Thyroid gland (tissue), 4 donors: ENCODE measurements around the gene SCG2.

Experiments
- POLR2A ChIP-seq, 2 donors: fragments of 450-650 bp; IDR thresholded peaks; one replicate each; pipeline ENCODE4 v1.6.1; 2017; ENCODE audit warnings: antibody characterized with exemption in 2 of 2, mild to moderate bottlenecking in 2 of 2, moderate library complexity in 1 of 2
- TF ChIP-seq, protein P1 (sequence below), 6 experiments: fragments of 200-600 bp in 3 of 6; fragments of 450-650 bp in 3 of 6; sonication (generic) in 3 of 6; IDR thresholded peaks; one replicate each; pipeline ENCODE4 v1.5.1; 2016 to 2019; ENCODE audit warnings: antibody characterized with exemption in 6 of 6, mild to moderate bottlenecking in 2 of 6, inconsistent platforms in 1 of 6, moderate library complexity in 1 of 6

DNA sequence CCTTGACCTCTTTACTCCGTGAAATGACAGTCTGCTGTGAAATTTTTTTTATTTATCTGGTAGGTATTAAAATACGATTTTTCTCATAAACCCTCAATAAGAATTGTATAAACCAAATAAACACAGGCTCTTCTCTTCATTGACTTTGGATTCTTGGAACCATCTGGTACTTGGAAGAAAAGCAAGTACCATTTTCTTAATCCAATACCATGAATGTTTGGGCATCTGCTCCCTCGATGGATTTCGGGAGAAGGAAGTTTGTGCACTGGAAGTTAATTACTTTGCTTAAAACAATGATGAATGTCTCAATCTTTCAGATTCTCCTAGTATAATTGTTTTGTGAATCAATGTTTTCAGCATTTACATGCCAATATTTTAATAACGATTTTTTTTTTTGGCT lies 5.3 kb upstream of the SCG2 start:
- TF ChIP-seq, protein P1, sequence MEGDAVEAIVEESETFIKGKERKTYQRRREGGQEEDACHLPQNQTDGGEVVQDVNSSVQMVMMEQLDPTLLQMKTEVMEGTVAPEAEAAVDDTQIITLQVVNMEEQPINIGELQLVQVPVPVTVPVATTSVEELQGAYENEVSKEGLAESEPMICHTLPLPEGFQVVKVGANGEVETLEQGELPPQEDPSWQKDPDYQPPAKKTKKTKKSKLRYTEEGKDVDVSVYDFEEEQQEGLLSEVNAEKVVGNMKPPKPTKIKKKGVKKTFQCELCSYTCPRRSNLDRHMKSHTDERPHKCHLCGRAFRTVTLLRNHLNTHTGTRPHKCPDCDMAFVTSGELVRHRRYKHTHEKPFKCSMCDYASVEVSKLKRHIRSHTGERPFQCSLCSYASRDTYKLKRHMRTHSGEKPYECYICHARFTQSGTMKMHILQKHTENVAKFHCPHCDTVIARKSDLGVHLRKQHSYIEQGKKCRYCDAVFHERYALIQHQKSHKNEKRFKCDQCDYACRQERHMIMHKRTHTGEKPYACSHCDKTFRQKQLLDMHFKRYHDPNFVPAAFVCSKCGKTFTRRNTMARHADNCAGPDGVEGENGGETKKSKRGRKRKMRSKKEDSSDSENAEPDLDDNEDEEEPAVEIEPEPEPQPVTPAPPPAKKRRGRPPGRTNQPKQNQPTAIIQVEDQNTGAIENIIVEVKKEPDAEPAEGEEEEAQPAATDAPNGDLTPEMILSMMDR (IDR thresholded peaks at IDR 0.05): no peak
- TF ChIP-seq POLR2A (IDR thresholded peaks at IDR 0.05): no peak
